HG02938 (cell line): ENCODE data around the gene VARS1.

Source experiments
- ATAC-seq: cut with Tn5 transposase; IDR thresholded peaks from one replicate; pipeline ENCODE4 v1.9.1; 2021; ENCODE audit warnings: mild to moderate bottlenecking, moderate library complexity; ENCODE audit not compliant: unreplicated experiment

The VARS1 gene

DNA sequence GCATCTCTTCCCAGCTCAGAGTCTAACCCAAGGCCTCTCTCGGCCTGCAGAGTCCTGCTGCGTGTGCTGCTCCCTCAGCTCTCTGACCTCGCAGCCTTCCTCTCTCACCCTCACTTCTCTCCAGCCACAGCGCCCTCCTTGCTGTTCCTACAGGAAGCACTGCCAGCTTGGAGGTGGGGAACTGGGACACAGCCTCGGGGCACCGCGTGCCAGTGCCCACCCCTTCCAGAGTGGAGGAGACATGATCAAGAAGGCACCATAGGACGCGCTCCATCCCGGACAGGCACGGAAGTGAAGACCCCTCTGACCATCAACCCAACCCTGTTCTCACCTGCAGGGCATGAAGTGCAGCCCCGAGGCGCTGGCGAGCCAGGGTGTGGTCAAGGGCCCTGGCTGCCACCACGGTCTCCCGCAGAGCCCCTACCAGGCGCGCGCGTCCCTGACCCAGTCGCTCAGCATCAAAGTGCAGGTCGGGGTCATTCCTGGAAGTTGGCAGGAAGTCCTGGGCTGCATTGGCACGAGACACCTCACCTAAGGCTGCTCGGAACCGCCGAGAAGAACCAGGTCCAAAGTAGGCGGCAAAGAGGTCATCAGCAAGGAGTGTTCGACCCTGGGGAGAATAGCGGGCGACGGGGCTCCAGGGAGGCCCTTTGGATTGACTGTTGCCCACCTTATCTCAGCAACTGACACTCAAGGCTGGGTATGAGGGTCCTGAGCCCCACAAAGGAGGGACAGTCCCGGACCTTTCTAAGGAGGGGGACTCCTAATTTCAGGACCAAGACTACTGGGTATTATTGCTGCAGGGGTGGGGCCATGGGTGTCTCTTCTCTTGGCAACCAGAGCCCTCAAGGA, 19.7 kb downstream of the VARS1 start:
- no peak for ATAC-seq

DNA sequence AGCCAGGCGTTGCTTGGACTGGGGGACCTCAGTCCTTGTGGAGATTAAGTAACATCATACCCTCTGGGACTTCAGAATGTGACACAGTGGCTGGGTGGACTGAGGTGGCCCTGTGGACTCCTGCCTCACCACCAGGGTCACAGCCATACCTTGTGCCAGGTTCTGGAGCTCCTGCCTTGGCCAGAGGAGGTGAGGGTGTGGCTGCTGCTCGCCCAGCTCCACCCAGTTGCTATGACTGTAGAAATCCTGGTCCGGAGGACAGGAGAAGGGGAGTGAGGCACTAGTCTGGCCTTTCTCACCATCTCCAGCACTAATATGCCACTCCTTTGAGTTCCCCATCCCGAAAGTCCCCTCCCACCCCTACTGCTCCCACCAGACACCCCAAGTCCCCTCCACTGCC, 20.4 kb downstream of the VARS1 start:
- no peak for ATAC-seq

DNA sequence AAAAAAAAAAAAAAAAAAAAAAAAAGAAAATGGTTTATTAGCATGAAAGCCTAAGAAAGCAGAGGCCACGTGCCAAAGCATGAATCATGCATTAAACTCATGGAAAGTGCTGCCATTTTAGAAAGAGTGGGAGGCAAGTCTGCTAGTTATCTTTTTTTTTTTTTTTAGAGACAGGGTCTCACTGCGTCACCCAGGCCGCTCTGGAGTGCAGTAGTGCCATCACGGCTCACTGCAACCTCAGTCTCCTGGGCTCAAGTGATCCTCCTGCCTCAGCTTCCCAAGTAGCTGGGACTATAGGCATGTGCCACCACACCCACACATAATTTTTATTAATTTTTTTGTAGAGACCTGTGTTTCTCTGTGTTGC, 23.6 kb downstream of the VARS1 start:
- no peak for ATAC-seq

DNA sequence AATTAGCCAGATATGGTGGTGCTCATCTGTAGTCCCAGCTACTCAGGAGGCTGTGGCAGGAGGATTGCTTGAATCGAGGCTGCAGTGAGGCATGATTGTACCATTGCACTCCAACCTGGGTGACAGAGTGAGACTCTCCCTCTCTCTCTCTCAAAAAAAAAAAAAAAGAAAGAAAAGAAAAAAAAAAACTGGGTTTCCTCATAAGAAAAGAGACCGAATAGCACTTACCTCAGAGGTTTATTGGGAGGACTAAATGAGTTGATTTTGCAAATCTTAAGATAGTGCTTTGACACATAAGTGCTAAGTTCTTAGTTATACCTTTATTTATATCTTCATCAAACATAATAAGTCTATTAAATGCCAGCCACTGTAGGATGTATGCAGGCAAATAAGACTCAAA, 24.7 kb downstream of the VARS1 start:
- ATAC-seq: no peak

DNA sequence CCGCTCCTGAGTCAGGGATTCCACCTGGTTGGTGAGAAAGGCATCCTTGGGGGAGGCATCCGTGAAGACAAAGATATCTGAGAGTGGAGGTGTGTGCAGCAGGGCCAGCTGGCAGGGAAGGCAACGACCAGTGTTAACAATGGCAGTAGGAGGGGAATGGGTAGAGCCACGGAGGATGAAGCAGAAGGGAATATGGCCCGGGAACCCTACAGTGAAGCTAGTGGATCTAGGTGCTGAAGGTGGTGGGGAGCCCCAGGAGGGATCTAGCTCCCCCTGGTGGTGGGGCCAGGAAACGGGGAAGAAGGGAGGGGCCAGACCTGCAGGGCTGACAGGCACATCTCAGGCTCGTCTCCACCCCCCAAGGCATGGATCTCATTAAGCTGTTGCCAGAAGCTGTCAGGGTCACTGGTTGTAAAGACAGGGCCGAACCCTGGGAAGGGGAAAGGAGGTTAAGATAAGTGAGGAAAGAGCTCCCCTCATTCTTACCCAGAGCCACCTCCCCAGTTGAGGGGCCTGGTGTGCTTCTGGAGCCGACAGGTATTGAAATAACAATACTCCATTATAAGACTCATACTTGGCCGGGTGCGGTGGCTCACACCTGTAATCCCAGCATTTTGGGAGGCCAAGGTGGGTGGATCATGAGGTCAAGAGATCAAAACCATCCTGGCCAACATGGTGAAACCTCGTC, 25.7 kb downstream of the VARS1 start:
- ATAC-seq: no peak

DNA sequence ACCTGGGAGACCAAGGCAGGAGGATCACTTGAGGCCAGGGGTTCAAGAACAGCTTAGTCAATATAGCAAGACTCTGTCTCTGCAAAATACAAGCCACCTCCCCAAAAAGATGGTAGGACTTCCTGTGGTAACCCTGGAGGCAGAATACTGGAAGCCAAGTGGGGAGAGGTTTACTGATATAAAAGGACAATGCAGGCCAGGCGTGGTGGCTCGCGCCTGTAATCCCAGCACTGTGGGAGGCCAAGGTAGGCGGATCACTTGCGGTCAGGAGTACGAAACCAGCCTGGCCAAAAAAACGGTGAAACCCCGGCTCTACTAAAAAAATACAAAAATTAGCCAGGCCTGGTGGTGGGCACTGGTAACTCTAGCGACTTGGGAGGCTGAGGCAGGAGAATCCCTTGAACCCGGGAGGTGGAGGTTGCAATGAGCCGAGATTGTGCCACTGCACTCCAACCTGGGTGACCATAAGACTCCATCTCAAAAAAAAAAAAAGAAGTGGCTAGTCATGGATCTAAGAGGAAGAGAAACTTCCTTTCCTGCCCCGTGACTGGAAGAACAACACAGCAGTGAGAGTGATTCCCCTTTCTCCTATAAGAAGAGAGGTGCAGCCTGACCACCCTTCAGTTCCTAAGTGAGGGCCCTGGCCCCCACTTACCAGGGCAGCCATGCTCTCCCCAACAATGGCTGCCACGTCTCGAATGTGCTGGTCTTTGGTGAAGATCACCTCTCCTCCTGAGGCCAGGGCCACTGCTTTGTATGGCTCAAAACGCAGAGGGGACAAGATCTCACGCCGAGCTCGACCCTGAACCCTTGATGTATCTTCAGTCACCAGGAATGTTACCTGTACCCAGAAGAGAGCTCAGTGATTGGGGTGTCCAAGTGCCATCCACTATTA, 26.9 kb downstream of the VARS1 start:
- ATAC-seq: no peak

DNA sequence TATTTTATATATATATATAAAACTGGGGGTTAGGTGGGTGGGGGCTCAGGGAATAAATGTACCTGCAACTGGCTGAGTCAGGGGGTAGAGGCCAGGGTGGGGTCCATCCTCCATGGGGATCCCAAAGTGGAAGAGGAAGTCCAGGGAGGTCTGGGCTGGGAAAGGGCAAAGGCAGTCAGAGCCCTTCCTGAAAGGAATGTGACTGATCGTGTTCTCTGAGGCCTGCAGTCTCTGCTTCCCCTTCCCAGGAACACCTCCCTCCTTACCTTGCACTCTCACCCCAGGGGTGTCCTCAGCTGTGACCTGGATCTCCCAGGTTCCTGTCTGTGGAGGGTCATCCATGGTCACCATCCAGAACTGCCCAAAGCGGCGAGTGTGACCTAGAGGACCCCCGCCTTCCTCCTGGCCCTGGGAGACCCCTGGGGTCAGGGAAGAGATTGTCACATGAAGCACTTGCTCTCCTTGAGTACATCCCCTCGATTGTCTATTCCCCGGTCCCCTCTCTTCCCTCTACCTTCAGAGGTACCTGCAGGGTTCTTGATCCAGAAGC, 28.4 kb downstream of the VARS1 start:
- no peak for ATAC-seq

DNA sequence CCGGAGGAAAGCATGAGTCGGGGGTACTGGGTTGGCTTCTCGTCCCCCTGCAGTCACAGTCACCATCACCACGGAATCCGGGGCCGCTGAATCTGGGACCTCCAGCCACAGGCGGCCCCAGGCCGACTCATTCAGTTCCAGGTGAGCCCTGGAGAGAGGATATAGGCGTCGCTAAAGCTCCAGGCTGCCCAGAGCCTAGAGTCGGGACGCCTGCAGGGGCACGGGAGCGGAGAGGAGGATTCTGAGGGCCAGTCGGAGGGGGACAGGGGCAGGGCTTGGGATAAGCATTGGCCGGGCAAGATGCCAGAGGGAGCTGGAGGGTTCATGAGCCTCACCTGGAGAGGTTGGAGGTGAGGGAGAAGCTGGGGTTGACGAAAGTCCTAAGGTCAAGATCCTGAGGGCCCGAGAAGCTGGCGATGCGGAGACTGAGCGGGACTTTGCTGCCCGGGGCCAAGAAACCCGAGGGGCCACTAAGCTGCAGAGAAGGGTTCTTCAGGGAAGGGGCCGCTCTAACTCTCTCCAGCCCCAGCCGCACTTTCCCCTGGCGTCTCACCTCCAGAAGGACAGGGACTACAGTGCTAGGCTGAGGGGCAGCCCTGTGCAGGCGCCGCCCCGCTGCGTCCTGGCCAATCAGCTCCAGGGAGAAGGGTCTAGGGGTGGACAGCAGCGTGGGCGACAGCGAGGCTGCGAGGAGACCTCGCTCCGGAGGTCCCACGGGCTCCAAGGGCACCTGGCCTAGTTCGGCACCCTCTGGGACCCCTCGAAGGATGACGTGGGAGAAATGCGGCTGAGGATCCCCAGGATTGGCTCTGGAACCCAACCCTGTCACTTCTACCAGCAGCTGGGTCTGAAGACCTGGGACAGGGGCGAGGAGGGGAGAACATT, 29.4 kb downstream of the VARS1 start:
- no peak for ATAC-seq

DNA sequence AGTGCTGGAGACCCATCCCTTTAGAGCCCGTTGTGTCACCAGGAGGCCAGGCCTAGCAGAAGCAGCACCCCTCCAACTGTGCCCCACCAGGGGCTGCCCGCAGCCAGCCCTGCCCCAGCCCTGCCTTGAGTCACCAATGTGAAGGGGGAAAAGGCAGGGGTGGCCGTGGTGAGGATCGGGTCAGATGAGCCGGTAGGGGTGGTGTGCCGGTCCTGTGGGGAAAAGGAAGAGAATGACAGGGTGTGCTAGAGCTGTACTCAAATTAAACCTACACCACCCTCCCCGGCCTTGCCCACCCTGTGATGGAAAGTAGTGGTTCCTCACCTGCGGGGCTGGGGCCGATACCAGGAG, 30.0 kb downstream of the VARS1 start:
- no peak for ATAC-seq

DNA sequence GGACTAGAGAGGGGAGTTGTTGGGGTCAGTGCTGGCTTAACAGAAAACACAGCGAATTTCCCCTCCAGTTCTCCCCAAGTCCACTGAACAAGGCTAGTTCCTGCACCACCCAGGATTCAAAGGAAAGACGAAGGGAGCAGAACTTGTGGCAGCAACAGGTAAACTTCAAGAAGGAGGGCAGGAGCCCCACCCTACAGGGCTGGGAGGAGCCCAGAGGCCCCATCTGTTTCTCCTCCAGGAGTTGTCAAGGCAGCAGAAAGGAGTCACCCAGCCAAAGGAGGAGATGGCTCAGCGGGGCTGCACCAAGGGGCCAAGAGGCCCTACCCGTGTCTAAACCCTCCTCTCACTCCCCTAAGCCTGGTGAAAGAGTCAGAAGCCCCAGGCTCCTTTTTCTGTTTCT, 31.4 kb downstream of the VARS1 start:
- ATAC-seq: no peak

DNA sequence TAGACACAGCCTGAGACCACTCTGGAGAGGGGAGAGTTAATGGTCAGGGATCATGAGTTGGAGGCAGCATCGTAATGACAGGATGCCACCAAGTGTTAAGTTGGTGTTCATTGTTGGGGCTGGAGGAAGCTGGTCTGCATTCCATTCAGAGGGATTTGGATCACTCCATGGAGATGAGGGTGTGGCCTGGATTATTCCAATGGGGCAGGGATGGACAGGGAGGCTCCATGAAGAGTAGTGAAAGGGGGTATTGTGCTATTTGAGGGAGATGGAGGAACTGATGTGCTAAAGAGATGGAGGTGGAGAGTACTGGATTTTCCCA, 32.0 kb downstream of the VARS1 start:
- ATAC-seq: no peak

DNA sequence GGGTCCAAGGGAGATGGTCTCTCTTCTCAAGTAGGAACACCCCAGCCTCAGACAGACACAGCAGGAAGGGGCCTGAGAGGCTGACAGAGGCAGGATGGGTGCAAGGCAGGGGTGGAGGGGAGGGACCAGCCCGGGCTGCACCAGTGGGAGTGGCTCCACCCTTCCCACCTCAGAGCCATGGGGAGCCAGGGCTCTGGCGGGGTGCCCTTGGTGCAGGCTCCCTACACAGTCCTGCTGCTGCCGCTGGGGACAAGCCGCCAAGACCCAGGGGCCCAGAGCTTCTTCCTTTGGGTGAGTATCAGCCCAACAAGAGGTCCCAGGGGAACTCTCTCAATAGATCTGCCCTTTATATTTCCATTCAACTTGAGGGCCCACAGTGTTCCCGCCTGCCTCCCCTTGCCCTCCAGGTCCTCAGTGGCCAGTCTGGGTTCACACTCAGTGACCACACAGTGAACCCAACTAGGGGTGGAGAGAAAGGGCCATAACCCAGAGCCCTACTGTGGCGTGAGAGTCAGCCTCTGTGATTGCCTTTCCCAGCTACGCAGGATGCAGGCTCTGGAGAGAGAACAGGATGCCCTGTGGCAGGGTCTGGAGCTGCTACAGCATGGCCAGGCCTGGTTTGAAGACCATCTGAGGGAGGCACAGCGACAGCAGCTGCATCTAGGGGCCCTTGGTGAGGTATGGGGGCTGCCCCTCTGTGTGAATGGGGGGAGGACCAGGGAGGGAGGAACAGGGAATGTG, 32.5 kb downstream of the VARS1 start:
- ATAC-seq: no peak

DNA sequence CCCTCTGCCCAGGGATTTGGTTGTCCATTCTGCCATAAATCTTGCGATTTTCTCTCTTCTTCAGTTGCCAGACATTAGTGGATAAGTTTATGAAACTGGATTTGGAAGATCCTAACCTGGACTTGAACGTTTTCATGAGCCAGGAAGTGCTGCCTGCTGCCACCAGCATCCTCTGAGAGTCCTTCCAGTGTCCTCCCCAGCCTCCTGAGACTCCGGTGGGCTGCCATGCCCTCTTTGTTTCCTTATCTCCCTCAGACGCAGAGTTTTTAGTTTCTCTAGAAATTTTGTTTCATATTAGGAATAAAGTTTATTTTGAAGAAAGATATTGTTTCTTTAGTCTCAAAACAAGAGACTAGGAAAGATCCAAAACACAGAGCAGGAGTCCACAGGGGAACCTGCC, 33.2 kb downstream of the VARS1 start, which contains the start of gene SAPCD1:
Gene SAPCD1 (plus strand): TSS at position 301 of the 400 bp plus-strand sequence. CDS start 399 bp downstream, outside the sequence.
- ATAC-seq: no peak

DNA sequence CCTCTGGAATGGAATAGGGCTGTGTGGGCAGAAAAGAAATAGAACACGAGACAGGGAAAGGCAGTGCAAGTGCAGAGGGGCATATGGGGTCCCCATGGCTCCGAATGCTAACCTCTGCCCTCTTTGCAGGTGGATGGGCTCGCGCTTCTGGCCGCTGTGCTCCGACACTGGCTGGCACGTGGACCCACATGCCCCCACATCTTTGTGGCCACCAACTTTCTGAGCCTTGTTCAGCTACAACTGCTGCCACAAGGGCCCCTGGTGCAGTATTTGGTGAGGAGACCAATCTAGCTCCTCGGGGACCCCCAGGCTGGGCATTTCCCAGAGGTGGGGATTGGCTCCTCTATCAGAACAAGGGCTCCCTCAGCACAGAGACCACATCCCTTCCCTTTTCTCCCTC, 34.2 kb downstream of the VARS1 start:
- no peak for ATAC-seq

DNA sequence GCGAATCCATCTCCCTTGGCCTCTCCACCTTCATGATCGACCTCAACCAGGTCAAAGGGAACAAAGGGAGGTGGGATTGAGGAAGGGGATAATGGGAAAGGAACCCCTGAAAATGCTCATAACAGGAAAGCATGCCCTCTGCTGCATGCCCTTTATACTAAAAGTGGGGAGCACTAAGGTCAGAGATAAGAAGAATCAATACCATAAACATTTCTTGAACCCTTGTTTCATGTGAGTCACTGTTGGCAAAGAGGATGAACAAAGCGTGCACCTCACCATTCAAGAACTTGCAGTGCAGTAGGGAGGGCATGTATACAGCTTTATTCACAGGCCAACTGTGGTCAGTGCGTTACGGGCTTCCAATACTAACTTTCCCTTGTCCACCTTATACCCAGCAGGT, 34.8 kb downstream of the VARS1 start:
- no peak for ATAC-seq

DNA sequence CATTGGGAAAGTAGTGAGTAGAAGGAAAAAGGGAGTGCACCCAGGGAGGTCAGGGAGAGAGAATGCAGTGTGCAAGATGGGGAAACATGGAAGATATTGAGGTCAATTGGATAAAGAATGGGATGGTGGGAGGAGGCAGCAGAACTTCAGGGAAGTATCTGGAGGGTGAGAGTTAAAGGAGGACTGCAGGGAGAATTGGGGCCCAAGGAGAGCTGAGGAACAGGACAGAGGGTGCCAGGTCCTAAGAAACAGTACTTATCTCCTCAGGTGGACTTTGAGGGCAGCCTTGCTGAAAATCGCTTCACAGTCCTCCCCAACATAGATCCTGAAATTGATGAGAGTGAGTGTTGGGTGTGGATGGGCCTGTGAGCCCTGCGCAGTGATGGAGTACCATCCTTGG, 37.3 kb downstream of the VARS1 start:
- ATAC-seq: no peak

DNA sequence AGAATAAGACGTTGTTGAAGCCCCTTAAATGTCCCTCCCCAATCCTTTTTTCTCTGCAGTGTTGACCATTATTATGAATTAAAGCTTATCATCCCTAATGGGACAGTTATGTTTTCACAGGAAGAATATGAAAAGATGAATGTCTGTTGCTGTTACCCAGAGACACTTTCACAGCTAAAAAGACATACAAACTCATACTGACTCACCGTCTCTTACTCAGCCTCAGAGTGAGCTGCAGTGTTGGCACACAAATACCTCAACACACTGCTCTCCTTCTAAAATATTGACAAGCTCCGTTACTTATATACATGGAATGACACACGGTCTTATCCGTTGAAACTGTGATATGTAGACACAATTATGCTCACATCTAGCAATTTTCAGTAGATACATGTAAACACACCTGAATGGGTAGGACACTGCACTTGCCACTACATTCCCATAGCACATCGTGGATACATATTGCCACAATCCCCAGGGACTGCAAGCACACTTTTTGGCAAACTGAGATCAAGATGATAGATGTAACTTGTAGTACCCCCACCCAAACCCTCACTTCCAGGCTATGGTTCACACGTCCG, 42.7 kb downstream of the VARS1 start:
- no peak for ATAC-seq

DNA sequence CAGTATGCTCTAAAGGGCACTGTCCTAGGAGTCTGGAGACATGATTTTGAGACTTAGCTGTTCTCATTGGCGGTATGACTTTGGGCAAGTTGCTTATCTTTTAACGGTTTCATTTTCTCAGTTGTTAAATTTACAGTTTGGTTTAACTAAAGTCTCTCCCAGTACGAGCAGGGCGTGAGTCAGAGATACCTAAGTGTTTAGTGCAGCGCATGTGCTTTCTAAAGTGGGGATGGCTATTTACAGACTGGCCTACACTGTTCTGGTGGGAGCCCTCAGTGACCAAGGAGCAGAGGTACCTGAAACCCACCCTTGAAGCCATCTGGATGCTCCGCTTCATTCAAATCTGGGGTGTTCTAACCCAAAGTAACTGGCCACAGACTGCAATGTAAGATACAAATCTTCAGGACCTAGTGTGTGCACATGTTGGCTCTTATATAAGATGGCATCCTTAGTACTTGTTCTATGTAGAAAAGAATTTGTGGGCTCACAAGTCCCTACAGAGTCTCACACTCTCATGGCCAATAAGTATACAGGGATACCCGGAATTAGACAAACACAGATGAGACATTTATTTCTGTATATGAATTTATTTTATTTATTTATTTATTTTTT, 45.0 kb downstream of the VARS1 start:
- no peak for ATAC-seq
